Breast epithelium (tissue), 4 donors: ENCODE results near the gene RBBP6. TPM values are rescaled to one million over a fixed set of nuclear protein-coding genes. Genes with fewer than 3 reads are reported as not detected.

Experiments
- DNase-seq, 2 donors: peaks; one replicate each; pipeline ENCODE4 v3.0.0-alpha.2; 2019; ENCODE audit warnings: low spot score in 2 of 2
- H3K27ac ChIP-seq, 2 donors: fragments of 200-600 bp; sonication (generic) in 1 of 2; one replicate each; pipeline ENCODE4 v1.5.1; 2016 to 2019; ENCODE audit warnings: mild to moderate bottlenecking in 1 of 2
- H3K27me3 ChIP-seq, 2 donors: fragments of 200-600 bp; sonication (generic) in 1 of 2; one replicate each; pipeline versions ENCODE4 v1.5.1 to v1.6.0; 2017 to 2019; ENCODE audit warnings: control low read depth in 1 of 2, mild to moderate bottlenecking in 1 of 2
- H3K36me3 ChIP-seq: fragments of 200-600 bp; one replicate; pipeline ENCODE4 v1.5.1; 2019
- H3K4me1 ChIP-seq, 2 donors: fragments of 200-600 bp; sonication (generic); one replicate each; pipeline ENCODE4 v1.5.1; 2016 to 2019; ENCODE audit warnings: control low read depth in 1 of 2
- H3K4me3 ChIP-seq, 3 donors: fragments of 200-600 bp; sonication (generic); 1 replicate in 2 of 3; 2 replicates in 1 of 3; pipeline ENCODE4 v1.5.1; 2016 to 2019; ENCODE audit warnings: mild to moderate bottlenecking in 3 of 3, moderate library complexity in 2 of 3
- H3K9me3 ChIP-seq, 2 donors: fragments of 200-600 bp; sonication (generic) in 1 of 2; one replicate each; pipeline ENCODE4 v1.5.1; 2016 to 2019; ENCODE audit warnings: control low read depth in 1 of 2
- CTCF ChIP-seq, 3 donors: fragments of 450-650 bp; IDR thresholded peaks; one replicate each; pipeline ENCODE4 v1.5.1; 2016 to 2017; ENCODE audit warnings: antibody characterized with exemption in 3 of 3, mild to moderate bottlenecking in 3 of 3, moderate library complexity in 3 of 3
- POLR2A ChIP-seq: fragments of 450-650 bp; IDR thresholded peaks from one replicate; pipeline ENCODE4 v1.6.1; 2016; ENCODE audit warnings: antibody characterized with exemption, mild to moderate bottlenecking, moderate library complexity
- POLR2AphosphoS5 ChIP-seq, 3 donors: sonication (generic); formaldehyde crosslinking; IDR thresholded peaks; one replicate each; pipeline ENCODE4 v1.6.1; 2017; ENCODE audit warnings: antibody characterized with exemption in 3 of 3
- intact Hi-C: fragments of 100-400 bp; cut with DNase I; formaldehyde crosslinking; loops from one replicate; pipeline ENCODE4 v1.15.1; 2023; ENCODE audit warnings: low total_unique reads
- total RNA-seq, 3 donors: library from RNA; depleted of rRNA; stranded (reverse); fragments of >200 nt; gene quantifications; one replicate each; pipeline ENCODE4 v1.1.0, GENCODE V29; 2016

Gene RBBP6
- total RNA-seq, 3 donors from 2014 or later = 54.7 to 90.7 (median 67.8) TPM

GRCh38 chr16:24543949-24544348 lies 4.6 kb downstream of the RBBP6 start:
- intact Hi-C loops = no loop called here
- peak overlapping the region in 1 of 2 donors; percentile 54 for H3K27ac ChIP-seq
- DNase-seq = no peak
- H3K27me3 ChIP-seq = no peaks in the 10 kb centered on the region
- H3K36me3 ChIP-seq = peaks cover 5% of the 10 kb centered on the region
- H3K9me3 ChIP-seq = no peaks in the 10 kb centered on the region
- H3K4me3 ChIP-seq = peak overlapping the region in 1 of 3 donors; percentile 36
- H3K4me1 ChIP-seq = no peaks in the 10 kb centered on the region
- TF ChIP-seq CTCF (IDR thresholded peaks at IDR 0.05) (no peak), POLR2A (no peak), POLR2AphosphoS5 (IDR thresholded peaks at IDR 0.05) (no peak)

- H3K4me1 ChIP-seq = no peaks in the 10 kb centered on the region
- H3K36me3 ChIP-seq = peaks cover 7% of the 10 kb centered on the region
- intact Hi-C loops = no loop called here
- DNase-seq = no peak
- TF ChIP-seq POLR2A = no peak
- no peak for TF ChIP-seq CTCF (IDR thresholded peaks at IDR 0.05)
- TF ChIP-seq POLR2AphosphoS5 (IDR thresholded peaks at IDR 0.05) = no peak
- H3K9me3 ChIP-seq = no peaks in the 10 kb centered on the region
- peak overlapping the region; percentile 13 to 54 for H3K27ac ChIP-seq
- no peaks in the 10 kb centered on the region for H3K27me3 ChIP-seq
- peak overlapping the region in 1 of 3 donors; percentile 2 for H3K4me3 ChIP-seq
Observed at GRCh38 chr16:24544640-24545039, 5.3 kb downstream of the RBBP6 start.

GRCh38 chr16:24550295-24550694 lies 10.9 kb downstream of the RBBP6 start:
- Histone ChIP-seq H3K9me3 (no peaks in the 10 kb centered on the region), H3K27me3 (no peaks in the 10 kb centered on the region), H3K36me3 (peaks cover 7% of the 10 kb centered on the region), H3K4me1 (no peaks in the 10 kb centered on the region), H3K4me3 (no peak overlapping the region), H3K27ac (no peak overlapping the region)
- no peak for DNase-seq
- intact Hi-C loops = no loop called here
- TF ChIP-seq POLR2AphosphoS5 (IDR thresholded peaks at IDR 0.05) (no peak), POLR2A (no peak), CTCF (IDR thresholded peaks at IDR 0.05) (no peak)

GRCh38 chr16:24552705-24553246 lies 13.4 kb downstream of the RBBP6 start:
- Histone ChIP-seq H3K36me3 (peaks cover 15% of the 10 kb centered on the region), H3K4me1 (no peaks in the 10 kb centered on the region), H3K27ac (no peak overlapping the region), H3K27me3 (no peaks in the 10 kb centered on the region), H3K4me3 (no peak overlapping the region), H3K9me3 (no peaks in the 10 kb centered on the region)
- TF ChIP-seq CTCF (IDR thresholded peaks at IDR 0.05) (no peak), POLR2A (no peak), POLR2AphosphoS5 (IDR thresholded peaks at IDR 0.05) (no peak)
- intact Hi-C loops = no loop called here
- no peak for DNase-seq

- Histone ChIP-seq H3K9me3 (no peaks in the 10 kb centered on the region), H3K4me1 (no peaks in the 10 kb centered on the region), H3K27ac (no peak overlapping the region), H3K36me3 (peaks cover 15% of the 10 kb centered on the region), H3K27me3 (no peaks in the 10 kb centered on the region), H3K4me3 (no peak overlapping the region)
- no peak for DNase-seq
- TF ChIP-seq CTCF (IDR thresholded peaks at IDR 0.05) (no peak), POLR2A (no peak), POLR2AphosphoS5 (IDR thresholded peaks at IDR 0.05) (no peak)
- intact Hi-C loops = no loop called here
Observed at GRCh38 chr16:24553983-24554382, 14.6 kb downstream of the RBBP6 start.
